A673 (cell line): ENCODE results near the gene COIL.

Source experiments
- EZH2 ChIP-seq: fragments of 200-600 bp; sonication (generic); IDR thresholded peaks from 2 replicates; pipeline ENCODE4 v1.6.1; 2017; ENCODE audit warnings: borderline replicate concordance, low read depth, mild to moderate bottlenecking, mixed read lengths, antibody characterized with exemption, low read length; ENCODE audit not compliant: poor library complexity, severe bottlenecking
- TF ChIP-seq, protein P1 (sequence below): fragments of 300-800, 200-600 bp; sonication (generic); conservative IDR thresholded peaks from 2 replicates; pipeline ENCODE4 v1.5.1; 2017; ENCODE audit warnings: low read depth, mild to moderate bottlenecking, antibody characterized with exemption, low read length, moderate library complexity, mixed read lengths

DNA sequence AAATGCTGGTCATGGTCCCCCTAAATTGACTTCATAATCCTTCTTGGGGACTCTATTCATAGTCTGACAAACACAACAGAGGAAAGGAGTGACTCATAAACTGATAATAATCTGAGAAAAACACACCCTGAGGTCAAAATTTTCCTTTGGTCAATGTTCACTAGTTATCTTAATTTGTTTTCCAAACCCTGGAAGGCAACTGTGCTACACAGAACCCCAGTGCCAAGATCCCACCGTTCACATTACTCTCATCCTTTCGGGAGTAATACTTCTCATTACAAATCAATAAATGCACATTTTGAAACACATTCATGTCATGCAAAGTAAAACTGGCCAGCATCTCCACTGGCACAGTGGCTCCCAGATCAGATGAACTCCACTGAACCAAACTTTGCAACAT is 23.2 kb downstream of the COIL start:
- TF ChIP-seq, protein P1, sequence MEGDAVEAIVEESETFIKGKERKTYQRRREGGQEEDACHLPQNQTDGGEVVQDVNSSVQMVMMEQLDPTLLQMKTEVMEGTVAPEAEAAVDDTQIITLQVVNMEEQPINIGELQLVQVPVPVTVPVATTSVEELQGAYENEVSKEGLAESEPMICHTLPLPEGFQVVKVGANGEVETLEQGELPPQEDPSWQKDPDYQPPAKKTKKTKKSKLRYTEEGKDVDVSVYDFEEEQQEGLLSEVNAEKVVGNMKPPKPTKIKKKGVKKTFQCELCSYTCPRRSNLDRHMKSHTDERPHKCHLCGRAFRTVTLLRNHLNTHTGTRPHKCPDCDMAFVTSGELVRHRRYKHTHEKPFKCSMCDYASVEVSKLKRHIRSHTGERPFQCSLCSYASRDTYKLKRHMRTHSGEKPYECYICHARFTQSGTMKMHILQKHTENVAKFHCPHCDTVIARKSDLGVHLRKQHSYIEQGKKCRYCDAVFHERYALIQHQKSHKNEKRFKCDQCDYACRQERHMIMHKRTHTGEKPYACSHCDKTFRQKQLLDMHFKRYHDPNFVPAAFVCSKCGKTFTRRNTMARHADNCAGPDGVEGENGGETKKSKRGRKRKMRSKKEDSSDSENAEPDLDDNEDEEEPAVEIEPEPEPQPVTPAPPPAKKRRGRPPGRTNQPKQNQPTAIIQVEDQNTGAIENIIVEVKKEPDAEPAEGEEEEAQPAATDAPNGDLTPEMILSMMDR, result no peak
- TF ChIP-seq EZH2, result no peak
